ENCODE results near the gene PCDH1.

- no peak for TF ChIP-seq CTCF (IDR thresholded peaks at IDR 0.05; ENCODE audit: extremely low read depth in 1 of 2, insufficient read depth in 1 of 2, low read depth in 1 of 2, low read length in 2 of 2)
- no peak for TF ChIP-seq EZH2 (IDR thresholded peaks at IDR 0.05; ENCODE audit: borderline replicate concordance, low read depth, low read length, severe bottlenecking)
These were observed at the start of gene PCDH1 for GRCh38 chr5:141878186-141878710.
